ENCODE measurements around the gene CRY2. TPM values are rescaled to one million over a fixed set of nuclear protein-coding genes. Genes with fewer than 3 reads are reported as not detected.

CRY2 gene
- polyA plus RNA-seq, 1 of the 3 experiments (the other 2 are of a cell fraction) = 6.7 TPM

DNA sequence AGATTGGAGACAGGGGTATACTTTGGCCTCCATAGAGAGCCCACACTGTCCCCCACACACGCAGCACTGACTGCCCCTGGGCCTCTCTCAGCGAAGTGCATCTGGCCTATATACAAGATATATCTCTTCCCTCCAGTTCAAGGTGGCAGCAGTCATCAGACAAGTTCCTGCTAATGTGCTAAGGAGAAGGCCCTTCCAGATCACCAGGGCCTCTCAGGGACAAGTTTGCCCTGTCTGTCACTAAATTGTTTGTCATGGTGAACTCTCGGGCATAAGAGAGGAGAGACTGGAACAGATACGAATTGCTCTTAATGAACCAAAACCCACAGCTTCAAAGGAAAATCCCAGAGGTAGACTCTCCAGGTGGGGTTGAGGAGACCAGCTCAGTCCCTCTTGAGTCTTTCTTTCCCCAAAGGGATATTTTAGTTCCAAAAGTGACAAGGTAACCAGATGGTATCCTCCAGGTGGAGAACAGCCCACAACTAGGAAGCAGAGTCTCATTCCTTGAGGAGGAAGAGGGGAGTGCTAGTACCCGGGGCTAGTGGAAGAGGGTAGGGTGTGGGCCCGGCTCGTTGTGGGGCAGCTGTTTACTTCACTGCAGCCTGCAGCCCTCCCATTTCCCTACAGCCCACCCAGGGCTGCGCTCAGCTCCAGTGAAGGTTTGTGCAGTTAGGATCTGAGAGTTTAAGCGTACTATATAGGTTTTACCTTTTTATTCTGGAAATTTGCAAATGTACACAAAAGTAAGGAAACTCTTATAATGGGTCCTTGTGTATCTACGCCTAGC lies 44.6 kb upstream of the CRY2 start (continued):
- TF ChIP-seq FOXM1 (IDR thresholded peaks at IDR 0.05; ENCODE audit: low read depth) (no peak), RCOR1 (IDR thresholded peaks at IDR 0.05; ENCODE audit: low read length) (no peak), ELF1 (IDR thresholded peaks at IDR 0.05) (no peak)

DNA sequence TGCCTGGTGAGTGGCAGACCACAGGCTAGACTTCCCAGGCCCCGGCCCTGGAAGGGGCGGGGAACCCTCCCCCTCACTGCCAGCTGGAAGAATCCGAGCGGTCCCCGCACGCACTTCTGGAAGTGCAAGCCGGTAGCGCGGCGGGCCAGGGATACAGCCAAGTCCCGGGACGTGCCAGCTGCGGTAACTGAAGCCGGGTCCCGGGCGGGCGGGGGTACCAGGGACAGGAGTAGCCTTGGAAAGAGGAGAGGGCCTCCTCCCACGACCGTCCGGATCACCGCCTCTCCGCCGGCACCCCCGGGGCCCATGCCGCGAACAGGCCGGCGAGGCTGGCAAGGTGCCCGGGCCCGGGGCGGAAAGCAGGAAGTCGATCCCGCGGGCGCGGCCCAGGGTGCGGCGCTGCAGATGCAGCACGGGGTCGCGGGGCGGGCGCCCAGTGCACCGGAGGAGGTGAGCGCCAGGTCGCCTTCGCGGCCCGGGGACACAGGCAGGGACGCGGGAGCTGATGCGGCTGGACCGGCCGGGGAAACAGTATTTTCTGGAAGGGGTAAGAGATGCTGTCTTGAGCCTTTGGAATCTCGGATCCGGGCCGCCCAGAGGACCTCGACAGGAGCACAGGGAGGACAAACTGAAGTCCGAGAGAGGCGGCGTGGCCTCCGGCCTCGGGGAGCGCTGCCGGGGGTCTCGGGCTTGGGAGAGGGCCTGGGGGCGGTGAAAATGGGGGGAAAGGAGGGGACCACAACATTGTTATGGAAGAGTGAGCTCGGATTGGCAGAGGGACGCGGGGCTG lies 43.1 kb upstream of the CRY2 start:
- ChIA-PET POLR2A (interaction anchor here (0.6 kb wide), 1 partner anchor 140 kb away, joined by 3 read pairs; no protein-coding TSS in a partner anchor), CTCF (interaction anchor here (0.9 to 3.5 kb wide), 2 partner anchors 10 to 33 kb away, joined by 3 to 18 read pairs; no protein-coding TSS in a partner anchor)
- WGBS (ENCODE audit: low lambda C conversion rate) = 3% methylated on average over 30 of the region's 70 CpGs
- H3K4me1 ChIP-seq (ENCODE audit: control insufficient read depth in 1 of 2, insufficient read depth in 2 of 2, low read depth in 1 of 2, low read length in 1 of 2) = peaks cover 9 to 25% of the 10 kb centered on the region in 2 experiments; a peak in 2 of 4 replicates
- H3K9me3 ChIP-seq = no peaks in the 10 kb centered on the region
- peak overlapping the region; percentile 98 for H3K4me2 ChIP-seq
- peak overlapping the region; percentile 78 to 85 for H3K27ac ChIP-seq (ENCODE audit: low read depth in 2 of 2, low read length in 1 of 2)
- peak overlapping the region; percentile 98 for H3K9ac ChIP-seq
- H2AFZ ChIP-seq (ENCODE audit: low read depth) = peak overlapping the region; percentile 91
- H4K20me1 ChIP-seq (ENCODE audit: insufficient read depth) = peaks cover 30% of the 10 kb centered on the region
- DNase-seq = peak; percentile 79
- H3F3A ChIP-seq (replicated peaks; ENCODE audit: insufficient read depth) = peaks cover 3% of the 10 kb centered on the region
- peaks cover 5 to 11% of the 10 kb centered on the region in 2 experiments for H3K36me3 ChIP-seq (replicated peaks in 1 of 2; ENCODE audit: control insufficient read depth in 1 of 2, insufficient read depth in 2 of 2, low read length in 1 of 2)
- TF ChIP-seq, protein P1, sequence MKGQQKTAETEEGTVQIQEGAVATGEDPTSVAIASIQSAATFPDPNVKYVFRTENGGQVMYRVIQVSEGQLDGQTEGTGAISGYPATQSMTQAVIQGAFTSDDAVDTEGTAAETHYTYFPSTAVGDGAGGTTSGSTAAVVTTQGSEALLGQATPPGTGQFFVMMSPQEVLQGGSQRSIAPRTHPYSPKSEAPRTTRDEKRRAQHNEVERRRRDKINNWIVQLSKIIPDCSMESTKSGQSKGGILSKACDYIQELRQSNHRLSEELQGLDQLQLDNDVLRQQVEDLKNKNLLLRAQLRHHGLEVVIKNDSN (IDR thresholded peaks at IDR 0.05; ENCODE audit: borderline replicate concordance, low read depth) = no peak
- TF ChIP-seq TAF1 (IDR thresholded peaks at IDR 0.05; ENCODE audit: borderline replicate concordance, low read depth, low read length) (no peak), EZH2phosphoT487 (IDR thresholded peaks at IDR 0.05; ENCODE audit: borderline replicate concordance, low read depth) (no peak), TCF12 (IDR thresholded peaks at IDR 0.05) (peak; percentile 31; the same call in 1 of the 2 replicates), FOXJ3 (CRISPR knock-in tag; IDR thresholded peaks at IDR 0.05) (no peak), FOXM1 (IDR thresholded peaks at IDR 0.05; ENCODE audit: low read depth) (no peak), CHD2 (IDR thresholded peaks at IDR 0.05; ENCODE audit: low read length, partially characterized antibody) (no peak), MXI1 (IDR thresholded peaks at IDR 0.05; ENCODE audit: low read depth, low read length) (0 out of 2 replicates have a peak, but pooled peaks have one; percentile 15), TEAD4 (IDR thresholded peaks at IDR 0.05; ENCODE audit: borderline replicate concordance, insufficient read depth) (no peak), ELF1 (IDR thresholded peaks at IDR 0.05) (peak; percentile 73), GABPA (IDR thresholded peaks at IDR 0.05; ENCODE audit: low read depth) (peak; percentile 13; the same call in 1 of the 2 replicates), RCOR1 (IDR thresholded peaks at IDR 0.05; ENCODE audit: low read length) (no peak), RAD21 (IDR thresholded peaks at IDR 0.05; ENCODE audit: low read length) (no peak), NRF1 (IDR thresholded peaks at IDR 0.05; ENCODE audit: low read depth, low read length) (no peak), SMC3 (IDR thresholded peaks at IDR 0.05; ENCODE audit: low read depth, low read length) (no peak), JUND (IDR thresholded peaks at IDR 0.05) (no peak), YY1 (IDR thresholded peaks at IDR 0.05; ENCODE audit: low read depth) (no peak), EP300 (IDR thresholded peaks at IDR 0.05; ENCODE audit: borderline replicate concordance in 1 of 2, low read depth in 1 of 2, low read length in 1 of 2) (no peak)
- TF ChIP-seq, protein P2, sequence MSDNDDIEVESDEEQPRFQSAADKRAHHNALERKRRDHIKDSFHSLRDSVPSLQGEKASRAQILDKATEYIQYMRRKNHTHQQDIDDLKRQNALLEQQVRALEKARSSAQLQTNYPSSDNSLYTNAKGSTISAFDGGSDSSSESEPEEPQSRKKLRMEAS (IDR thresholded peaks at IDR 0.05; ENCODE audit: low read depth) = peak; percentile 70
- TF ChIP-seq, protein P3, sequence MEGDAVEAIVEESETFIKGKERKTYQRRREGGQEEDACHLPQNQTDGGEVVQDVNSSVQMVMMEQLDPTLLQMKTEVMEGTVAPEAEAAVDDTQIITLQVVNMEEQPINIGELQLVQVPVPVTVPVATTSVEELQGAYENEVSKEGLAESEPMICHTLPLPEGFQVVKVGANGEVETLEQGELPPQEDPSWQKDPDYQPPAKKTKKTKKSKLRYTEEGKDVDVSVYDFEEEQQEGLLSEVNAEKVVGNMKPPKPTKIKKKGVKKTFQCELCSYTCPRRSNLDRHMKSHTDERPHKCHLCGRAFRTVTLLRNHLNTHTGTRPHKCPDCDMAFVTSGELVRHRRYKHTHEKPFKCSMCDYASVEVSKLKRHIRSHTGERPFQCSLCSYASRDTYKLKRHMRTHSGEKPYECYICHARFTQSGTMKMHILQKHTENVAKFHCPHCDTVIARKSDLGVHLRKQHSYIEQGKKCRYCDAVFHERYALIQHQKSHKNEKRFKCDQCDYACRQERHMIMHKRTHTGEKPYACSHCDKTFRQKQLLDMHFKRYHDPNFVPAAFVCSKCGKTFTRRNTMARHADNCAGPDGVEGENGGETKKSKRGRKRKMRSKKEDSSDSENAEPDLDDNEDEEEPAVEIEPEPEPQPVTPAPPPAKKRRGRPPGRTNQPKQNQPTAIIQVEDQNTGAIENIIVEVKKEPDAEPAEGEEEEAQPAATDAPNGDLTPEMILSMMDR (IDR thresholded peaks at IDR 0.05) = no peak
- TF ChIP-seq, protein P4, sequence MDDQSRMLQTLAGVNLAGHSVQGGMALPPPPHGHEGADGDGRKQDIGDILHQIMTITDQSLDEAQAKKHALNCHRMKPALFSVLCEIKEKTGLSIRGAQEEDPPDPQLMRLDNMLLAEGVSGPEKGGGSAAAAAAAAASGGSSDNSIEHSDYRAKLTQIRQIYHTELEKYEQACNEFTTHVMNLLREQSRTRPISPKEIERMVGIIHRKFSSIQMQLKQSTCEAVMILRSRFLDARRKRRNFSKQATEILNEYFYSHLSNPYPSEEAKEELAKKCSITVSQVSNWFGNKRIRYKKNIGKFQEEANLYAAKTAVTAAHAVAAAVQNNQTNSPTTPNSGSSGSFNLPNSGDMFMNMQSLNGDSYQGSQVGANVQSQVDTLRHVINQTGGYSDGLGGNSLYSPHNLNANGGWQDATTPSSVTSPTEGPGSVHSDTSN (IDR thresholded peaks at IDR 0.05) = no peak
- TF ChIP-seq, protein P5, sequence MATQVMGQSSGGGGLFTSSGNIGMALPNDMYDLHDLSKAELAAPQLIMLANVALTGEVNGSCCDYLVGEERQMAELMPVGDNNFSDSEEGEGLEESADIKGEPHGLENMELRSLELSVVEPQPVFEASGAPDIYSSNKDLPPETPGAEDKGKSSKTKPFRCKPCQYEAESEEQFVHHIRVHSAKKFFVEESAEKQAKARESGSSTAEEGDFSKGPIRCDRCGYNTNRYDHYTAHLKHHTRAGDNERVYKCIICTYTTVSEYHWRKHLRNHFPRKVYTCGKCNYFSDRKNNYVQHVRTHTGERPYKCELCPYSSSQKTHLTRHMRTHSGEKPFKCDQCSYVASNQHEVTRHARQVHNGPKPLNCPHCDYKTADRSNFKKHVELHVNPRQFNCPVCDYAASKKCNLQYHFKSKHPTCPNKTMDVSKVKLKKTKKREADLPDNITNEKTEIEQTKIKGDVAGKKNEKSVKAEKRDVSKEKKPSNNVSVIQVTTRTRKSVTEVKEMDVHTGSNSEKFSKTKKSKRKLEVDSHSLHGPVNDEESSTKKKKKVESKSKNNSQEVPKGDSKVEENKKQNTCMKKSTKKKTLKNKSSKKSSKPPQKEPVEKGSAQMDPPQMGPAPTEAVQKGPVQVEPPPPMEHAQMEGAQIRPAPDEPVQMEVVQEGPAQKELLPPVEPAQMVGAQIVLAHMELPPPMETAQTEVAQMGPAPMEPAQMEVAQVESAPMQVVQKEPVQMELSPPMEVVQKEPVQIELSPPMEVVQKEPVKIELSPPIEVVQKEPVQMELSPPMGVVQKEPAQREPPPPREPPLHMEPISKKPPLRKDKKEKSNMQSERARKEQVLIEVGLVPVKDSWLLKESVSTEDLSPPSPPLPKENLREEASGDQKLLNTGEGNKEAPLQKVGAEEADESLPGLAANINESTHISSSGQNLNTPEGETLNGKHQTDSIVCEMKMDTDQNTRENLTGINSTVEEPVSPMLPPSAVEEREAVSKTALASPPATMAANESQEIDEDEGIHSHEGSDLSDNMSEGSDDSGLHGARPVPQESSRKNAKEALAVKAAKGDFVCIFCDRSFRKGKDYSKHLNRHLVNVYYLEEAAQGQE (IDR thresholded peaks at IDR 0.05; ENCODE audit: low read depth, low read length) = no peak
- peaks cover 39% of the 10 kb centered on the region for H3K79me2 ChIP-seq (ENCODE audit: insufficient read depth)
- H3K9me2 ChIP-seq = no peaks in the 10 kb centered on the region
- peak overlapping the region; percentile 66 to 95 for H3K4me3 ChIP-seq (ENCODE audit: low read depth in 2 of 2, low read length in 1 of 2)
- no peaks in the 10 kb centered on the region for H3K27me3 ChIP-seq (ENCODE audit: insufficient read depth)
